SK-N-MC (cell line): ENCODE measurements around the gene R3HDML.

ENCODE experiments used
- EZH2 ChIP-seq: fragments of 200-600 bp; sonication (generic); IDR thresholded peaks from one replicate; pipeline ENCODE4 v1.6.1; 2017; ENCODE audit warnings: antibody characterized with exemption
- POLR2AphosphoS5 ChIP-seq: IDR thresholded peaks from 2 replicates; pipeline ENCODE4 v1.6.1; 2012; ENCODE audit warnings: mild to moderate bottlenecking, low read depth, low read length, borderline replicate concordance

DNA sequence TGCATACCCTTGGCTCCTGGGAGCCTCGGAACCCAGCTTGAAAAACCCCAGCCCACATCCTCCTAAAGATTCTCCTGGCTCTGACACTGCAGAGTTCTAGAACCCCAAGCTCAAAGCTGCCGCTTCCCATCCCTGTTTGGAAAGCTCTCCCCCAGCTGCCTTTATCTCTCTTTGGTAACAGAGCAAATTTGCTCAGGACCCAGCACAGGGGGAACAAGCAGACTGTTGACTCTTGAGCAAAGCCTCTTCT lies 57.5 kb downstream of the R3HDML start:
- TF ChIP-seq POLR2AphosphoS5 (no peak), EZH2 (no peak)
